SU-DHL-6 (cell line): Measurements from ENCODE around the gene VAT1.

Experiments used
- EZH2phosphoT487 ChIP-seq: fragments of 200-600 bp; sonication (generic), shearing (Covaris generic); conservative IDR thresholded peaks from 2 replicates; pipeline ENCODE4 v1.6.1; 2018; ENCODE audit warnings: mild to moderate bottlenecking, antibody characterized with exemption, low read length, moderate library complexity, mixed read lengths
- TF ChIP-seq, protein P1 (sequence below): fragments of 200-600 bp; sonication (generic); IDR thresholded peaks from one replicate; pipeline ENCODE4 v1.5.1; 2017; ENCODE audit warnings: antibody characterized with exemption, mild to moderate bottlenecking, low read length, moderate library complexity; ENCODE audit not compliant: insufficient read depth, poor library complexity, severe bottlenecking

DNA sequence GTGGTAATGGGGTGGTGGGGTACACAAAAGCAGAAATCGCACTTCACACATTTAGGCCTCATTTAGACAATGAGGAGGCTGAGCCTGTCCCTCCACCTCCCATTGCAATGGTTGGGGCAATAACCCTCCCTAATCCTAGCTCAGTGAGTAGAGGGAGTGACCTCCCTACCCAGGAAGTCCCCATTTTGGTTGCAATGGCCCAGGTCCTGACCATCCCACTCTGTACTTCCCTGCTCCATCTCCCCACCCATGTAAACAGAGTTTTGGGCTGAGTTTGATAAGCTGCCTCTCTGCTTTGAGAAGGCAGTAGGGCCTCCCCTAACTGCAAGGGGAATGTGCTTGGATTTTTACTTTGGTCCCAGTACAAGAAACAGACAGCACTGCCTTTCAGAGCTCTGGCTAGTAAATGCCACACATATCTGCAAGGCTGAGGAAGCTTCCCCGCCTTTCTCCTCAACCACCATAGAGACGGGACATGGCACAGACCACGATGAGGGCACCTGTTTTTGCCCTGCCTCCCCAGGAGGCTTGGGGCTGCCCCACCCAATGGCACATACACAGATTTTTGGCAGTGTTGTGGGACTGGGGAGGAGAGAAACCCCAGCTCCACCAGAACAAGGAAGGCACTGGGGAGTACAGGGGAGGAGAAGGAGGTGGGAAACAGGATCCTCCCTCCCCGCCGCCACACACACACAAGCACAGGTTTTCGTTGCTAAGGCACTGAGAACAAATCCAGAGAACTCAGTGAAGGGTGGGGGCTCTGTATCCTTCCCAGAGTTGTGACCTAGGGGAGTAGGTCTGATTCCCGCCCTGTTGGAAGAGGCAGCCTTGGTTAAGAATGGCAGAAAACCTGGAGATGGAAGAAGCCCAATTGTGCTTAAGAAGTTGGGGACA, 7.3 kb downstream of the VAT1 start:
- TF ChIP-seq, protein P1, sequence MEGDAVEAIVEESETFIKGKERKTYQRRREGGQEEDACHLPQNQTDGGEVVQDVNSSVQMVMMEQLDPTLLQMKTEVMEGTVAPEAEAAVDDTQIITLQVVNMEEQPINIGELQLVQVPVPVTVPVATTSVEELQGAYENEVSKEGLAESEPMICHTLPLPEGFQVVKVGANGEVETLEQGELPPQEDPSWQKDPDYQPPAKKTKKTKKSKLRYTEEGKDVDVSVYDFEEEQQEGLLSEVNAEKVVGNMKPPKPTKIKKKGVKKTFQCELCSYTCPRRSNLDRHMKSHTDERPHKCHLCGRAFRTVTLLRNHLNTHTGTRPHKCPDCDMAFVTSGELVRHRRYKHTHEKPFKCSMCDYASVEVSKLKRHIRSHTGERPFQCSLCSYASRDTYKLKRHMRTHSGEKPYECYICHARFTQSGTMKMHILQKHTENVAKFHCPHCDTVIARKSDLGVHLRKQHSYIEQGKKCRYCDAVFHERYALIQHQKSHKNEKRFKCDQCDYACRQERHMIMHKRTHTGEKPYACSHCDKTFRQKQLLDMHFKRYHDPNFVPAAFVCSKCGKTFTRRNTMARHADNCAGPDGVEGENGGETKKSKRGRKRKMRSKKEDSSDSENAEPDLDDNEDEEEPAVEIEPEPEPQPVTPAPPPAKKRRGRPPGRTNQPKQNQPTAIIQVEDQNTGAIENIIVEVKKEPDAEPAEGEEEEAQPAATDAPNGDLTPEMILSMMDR: no peak
- no peak for TF ChIP-seq EZH2phosphoT487
